HG03442 (cell line): Measurements from ENCODE around the gene VPS45.
"Not testable (repeated sequence)": the region's sequence is repeated elsewhere in the genome, so short reads cannot be mapped to it uniquely, and the experiment has no call there.

Experiments used
- ATAC-seq: cut with Tn5 transposase; IDR thresholded peaks from one replicate; pipeline ENCODE4 v1.9.1; 2021; ENCODE audit warnings: mild to moderate bottlenecking, moderate library complexity; ENCODE audit not compliant: unreplicated experiment

The VPS45 gene

DNA sequence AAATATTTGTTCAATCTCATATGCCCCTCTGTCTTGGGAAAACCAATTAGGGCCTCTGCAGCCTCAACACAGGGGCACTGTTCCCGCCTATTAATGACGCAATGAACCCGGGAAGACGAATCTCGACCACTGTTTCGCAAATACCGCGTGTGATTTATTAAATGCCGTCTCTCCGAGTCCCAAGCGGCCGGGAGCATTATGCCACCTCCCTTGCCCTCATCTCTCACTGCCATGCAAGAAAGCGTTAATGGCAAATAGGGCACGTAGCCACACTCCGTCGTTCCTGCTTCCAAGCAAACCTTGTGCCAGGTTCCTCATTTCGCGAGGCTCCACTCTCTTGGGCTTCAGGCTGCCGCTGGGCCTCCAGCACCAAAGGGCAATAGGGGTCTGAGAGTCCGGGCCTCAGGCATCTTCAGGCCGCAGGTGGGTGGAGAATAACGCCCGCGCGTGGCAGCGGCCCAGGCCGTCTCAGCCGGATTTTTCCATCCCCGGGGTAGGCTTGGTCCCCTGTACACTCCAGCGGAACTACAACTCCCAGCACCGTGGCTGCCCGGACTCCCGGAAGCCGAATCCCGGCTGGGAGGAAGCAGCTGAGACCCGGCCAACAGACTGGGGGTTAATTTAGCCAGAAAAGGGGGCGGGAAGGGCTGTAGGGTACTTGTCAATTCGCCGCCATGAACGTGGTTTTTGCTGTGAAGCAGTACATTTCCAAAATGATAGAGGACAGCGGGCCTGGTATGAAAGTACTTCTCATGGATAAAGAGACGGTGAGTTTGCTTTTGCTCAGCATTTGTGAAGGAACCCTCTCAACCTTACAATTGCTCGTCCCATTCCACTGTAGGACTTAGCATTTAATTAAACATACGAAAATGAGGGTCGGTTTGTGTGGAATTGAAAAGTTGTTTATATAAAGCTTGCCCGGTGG is at the start of gene VPS45:
TSS of gene VPS45 (plus strand) at position 593 of the 925 bp plus-strand sequence. CDS start at position 675, 82 bp downstream.
- ATAC-seq, result peak; percentile 81

- no peak for ATAC-seq
Measured at GRCh38 chr1:150018165-150018564, 49.4 kb upstream of the VPS45 start.

GRCh38 chr1:150020711-150021110 is 46.9 kb upstream of the VPS45 start:
- ATAC-seq, result no peak

- ATAC-seq, result no peak
Measured at GRCh38 chr1:150021191-150021694, 46.3 kb upstream of the VPS45 start.

GRCh38 chr1:150022357-150022756 is 45.2 kb upstream of the VPS45 start:
- no peak for ATAC-seq

GRCh38 chr1:150024156-150024555 is 43.4 kb upstream of the VPS45 start:
- no peak for ATAC-seq

DNA sequence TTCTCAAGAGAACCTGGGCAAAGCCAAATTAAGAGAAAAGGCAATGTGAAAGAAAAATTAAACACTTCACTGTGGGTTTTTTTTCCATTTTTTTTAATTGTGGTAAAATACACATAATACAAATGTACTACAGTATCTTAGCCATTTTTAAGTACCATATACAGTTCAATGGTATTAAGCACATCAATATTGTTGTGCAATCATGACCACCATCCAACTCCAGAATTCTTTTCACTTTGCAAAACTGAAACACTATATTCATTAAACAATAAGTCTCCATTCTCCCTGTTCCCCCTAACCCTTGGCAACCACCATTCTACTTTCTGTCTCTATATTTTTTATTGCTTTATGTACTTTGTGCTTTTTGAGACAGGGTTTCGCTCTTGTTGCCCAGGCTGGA is 39.3 kb upstream of the VPS45 start:
- no peak for ATAC-seq

- ATAC-seq, result no peak
Measured at GRCh38 chr1:150034336-150034735, 33.2 kb upstream of the VPS45 start.

- no peak for ATAC-seq
Measured at GRCh38 chr1:150049926-150050325, 17.6 kb upstream of the VPS45 start.

DNA sequence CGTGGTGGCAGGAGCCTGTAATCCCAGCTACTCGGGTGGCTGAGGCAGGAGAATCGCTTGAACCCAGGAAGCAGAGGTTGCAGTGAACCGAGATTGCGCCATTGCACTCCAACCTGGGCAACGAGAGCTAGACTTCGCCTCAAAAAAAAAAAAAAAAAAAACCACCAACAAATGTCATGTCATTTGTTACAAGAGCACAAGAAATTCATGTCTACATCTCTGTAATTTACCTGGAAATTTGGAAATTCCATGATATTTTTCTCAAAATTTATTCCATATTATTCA is 16.5 kb upstream of the VPS45 start:
- ATAC-seq, result no peak

DNA sequence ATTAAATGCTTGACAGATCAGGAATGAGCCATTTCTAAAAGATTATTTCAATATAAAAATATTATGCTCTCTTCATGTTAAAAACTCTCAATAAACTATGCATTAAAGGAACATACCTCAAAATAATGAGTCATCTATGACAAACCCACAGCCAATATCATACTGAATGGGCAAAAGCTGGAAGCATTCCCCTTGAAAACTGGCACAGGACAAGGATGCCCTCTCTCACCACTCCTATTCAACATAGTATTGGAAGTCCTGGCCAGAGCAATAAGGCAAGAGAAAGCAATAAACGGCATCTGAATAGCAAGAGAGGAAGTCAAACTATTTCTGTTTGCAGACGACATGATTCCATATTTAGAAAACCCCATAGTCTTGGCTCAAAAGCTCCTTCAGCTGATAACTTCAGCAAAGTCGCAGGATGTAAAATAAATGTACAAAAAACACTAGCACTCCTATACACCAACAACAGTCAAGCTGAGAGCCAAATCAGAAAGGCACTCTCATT is 15.6 kb upstream of the VPS45 start:
- ATAC-seq, result not testable (repeated sequence)

DNA sequence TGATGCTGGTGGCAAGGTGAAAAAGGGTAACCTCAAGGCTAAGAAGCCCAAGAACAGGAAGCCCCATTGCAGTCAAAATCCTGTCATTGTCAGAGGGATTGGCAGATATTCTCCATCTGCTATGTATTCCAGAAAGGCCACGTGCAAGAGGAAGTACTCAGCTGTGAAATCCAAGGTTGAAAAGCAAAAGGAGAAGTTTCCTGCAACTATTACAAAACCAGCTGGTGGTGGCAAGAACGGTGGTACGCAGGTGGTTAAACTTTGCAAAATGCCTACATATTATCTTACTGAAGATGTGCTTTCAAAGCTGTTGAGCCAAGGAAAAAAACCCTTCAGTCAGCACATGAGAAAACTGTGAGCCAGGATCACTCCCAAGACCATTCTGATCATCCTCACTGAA is 13.7 kb upstream of the VPS45 start:
- ATAC-seq, result no peak

GRCh38 chr1:150055507-150055906 is 12.1 kb upstream of the VPS45 start:
- ATAC-seq, result not testable (repeated sequence)

GRCh38 chr1:150056407-150056806 is 11.2 kb upstream of the VPS45 start:
- no peak for ATAC-seq

- no peak for ATAC-seq
Measured at GRCh38 chr1:150060260-150060659, 7.3 kb upstream of the VPS45 start.

GRCh38 chr1:150061632-150062101 is 5.9 kb upstream of the VPS45 start:
- ATAC-seq, result no peak

DNA sequence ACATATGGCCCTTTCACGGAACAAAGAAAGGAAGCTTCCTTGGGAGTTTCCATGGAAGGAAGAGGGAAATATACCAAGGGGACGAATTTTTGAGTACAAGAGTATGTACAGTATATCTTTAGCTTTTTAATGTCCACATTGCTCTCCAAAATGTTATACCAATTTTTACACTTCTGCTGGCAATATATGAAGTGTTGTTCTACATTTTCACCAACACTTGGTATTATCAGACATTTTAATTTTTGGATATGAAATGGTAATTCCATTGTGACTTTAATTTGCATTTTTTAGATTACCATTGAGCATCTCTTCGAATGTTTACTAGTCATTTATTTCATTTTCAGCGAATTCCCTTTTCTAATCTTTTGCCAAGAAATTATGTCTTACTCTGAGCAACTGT is 5.5 kb upstream of the VPS45 start:
- no peak for ATAC-seq

DNA sequence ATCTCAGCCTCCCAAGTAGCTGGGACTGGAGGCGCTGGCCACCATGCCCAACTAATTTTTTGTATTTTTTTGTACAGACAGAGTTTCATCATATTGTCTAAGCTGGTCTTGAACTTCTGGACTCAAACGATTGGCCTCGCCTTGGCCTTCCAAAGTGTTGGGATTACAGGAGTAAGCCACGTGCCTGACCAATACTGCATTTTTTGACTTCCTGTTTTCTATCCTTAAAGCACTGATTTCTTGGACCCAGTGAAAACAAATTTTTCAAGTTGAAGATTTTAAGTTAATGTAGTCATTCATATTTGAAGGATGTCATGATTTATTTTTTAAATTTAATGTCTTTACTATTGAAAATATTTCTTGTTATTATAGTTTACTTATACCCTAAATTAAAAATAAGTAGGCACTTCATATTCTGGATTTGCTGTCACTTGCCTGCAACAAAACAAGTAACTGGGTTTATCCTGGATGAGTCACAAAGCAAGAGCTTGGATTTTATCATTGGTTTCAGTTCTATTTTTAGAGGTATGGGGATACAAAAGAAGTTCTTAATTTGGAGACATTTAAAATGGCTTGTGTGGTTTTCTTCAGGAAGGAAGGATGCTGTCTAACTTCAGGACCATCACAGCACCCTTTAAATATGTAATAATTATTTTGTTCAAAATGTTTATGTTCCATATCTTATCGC is 2.2 kb upstream of the VPS45 start:
- no peak for ATAC-seq

DNA sequence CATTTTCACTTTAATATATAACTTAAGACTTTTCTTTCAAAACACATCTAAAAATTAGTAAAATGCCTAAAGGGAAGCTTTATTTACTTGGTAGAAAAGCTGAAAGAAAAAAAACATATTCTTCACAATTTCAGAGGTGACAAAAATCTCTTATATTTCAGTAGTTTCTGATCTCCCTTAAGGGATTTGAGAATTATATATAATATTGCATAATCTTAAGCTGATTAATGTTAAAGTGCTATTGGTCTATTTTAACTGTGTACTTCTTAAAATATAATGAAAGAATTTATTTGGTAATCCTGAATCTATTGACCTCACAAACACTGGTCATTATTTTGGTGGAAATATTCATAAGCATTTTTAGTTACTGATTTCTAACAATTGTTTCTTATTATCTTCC is 1.2 kb upstream of the VPS45 start:
- no peak for ATAC-seq

- peak; percentile 10 for ATAC-seq
Measured at GRCh38 chr1:150066838-150067183, 765 bp upstream of the VPS45 start.

- ATAC-seq, result no peak
Measured at GRCh38 chr1:150068109-150068435, 496 bp downstream of the VPS45 start.

DNA sequence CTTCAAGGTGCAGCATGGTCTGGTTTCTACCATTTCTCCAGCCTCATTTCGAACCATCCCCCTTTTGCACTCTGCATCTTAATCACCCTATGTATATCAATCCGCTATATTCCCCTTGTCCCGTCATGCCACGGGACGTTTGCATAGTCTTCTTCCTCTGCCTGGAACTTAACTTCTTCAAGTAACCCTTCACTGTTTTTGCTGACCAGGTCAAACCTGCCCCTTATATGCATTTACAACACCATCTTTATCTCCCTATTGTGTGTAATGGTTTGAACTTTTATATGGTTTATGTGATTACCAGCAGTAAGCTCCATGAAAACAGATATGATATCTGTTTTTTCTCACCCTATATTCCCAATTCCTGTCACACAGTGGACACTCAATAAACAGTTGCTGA is 2.3 kb downstream of the VPS45 start:
- no peak for ATAC-seq
